Stimulated activated naive CD8-positive, alpha-beta T cell treated with anti-CD3 and anti-CD28 coated beads, Interleukin-15, Interleukin-2, amounts not matched to agents 100 U/mL and 50 U/mL, for 24 hours (primary cell): ENCODE measurements around the gene SEL1L2.

ENCODE experiments used
- ATAC-seq: fragments of 150-1000 bp; cut with Tn5 transposase; one replicate; pipeline ENCODE4 v1.10.0; 2021
- DNase-seq: peaks from one replicate; pipeline ENCODE4 v3.0.0; 2021

SEL1L2 gene

DNA sequence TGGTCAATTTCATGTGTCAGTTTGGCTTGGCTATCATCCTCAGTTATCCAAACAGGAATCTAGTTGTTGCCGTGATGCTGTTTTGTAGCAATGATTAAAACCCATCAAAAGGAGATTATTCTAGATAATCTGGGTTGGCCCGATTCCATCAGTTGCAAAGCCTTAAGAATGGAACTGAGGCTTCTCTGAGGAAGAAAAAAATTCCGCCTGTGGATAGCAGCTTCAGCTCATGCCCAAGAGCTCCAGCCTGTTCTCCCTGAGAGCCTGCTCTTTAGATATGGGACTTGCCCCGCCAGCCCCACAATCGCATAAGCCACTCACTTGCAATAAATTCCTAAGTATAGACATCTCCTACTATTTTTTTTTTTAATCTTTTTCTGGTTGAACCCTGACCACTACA, 61.5 kb downstream of the SEL1L2 start:
- DNase-seq (no peak), ATAC-seq (no peak)

- ATAC-seq (no peak), DNase-seq (no peak)
Observed at GRCh38 chr20:13927171-13927570, 63.2 kb downstream of the SEL1L2 start.

DNA sequence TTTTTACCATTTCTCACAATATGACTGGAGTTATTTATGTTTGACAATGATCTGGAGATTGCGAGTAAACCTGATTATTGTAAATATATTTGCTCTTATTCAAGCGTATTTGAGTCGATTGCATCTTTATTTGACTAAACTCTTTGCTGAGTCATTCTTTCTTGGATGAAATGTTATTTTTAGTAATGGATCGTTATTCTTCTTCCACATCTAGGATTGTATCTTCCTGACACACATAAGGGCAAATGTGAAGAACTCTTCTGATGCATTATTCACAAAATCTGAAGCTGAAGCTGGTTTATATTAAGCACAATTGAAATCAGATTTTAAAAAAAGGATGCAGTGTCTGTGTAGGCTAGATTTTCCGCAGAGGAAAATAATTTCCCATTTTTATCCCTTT, 68.2 kb downstream of the SEL1L2 start:
- no peak for DNase-seq
- no peak for ATAC-seq

GRCh38 chr20:13915284-13915683, 75.1 kb downstream of the SEL1L2 start:
- no peak for ATAC-seq
- no peak for DNase-seq

- DNase-seq (no peak), ATAC-seq (no peak)
Observed at GRCh38 chr20:13913572-13913971, 76.8 kb downstream of the SEL1L2 start.

DNA sequence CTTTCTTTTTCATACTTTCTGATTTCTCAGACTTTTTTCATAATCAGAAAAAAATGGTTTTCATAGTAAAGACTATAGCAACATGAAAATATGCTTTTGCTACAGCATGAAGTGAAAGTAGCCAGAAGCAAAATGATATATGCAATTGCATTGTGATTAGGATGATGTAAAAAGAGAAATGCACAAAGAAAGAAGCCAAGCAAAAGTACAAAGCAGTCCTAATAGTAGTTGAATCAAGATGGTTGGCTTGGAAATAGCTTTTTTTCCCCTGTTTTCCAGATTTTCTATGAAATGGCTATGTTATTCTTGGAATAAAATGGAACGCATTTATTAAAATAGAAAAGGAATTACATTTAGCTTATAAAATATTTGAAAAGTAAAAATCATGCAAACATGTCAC, 77.3 kb downstream of the SEL1L2 start:
- ATAC-seq, result no peak
- no peak for DNase-seq

- ATAC-seq (no peak), DNase-seq (no peak)
Observed at GRCh38 chr20:13910492-13910891, 79.9 kb downstream of the SEL1L2 start.

DNA sequence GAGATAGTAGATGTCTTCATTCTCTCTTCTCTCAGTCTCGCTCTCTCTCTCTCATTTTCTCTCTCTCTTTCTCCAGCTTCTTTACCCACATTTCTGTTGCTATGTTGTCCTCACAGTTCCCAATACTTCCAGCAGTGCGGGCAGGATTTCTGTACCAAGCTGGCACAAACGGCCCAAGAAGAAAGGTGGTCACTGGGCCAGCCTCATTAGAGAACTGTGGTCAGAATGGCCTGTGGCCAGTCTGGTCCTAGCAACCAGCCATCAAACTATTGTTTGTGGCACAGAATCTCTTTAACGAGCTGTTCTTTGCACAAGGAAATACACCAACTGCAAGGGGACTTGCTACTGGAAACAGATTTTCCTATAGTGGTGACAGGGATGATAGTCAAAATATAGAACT, 81.3 kb downstream of the SEL1L2 start:
- ATAC-seq (no peak), DNase-seq (no peak)

- no peak for ATAC-seq
Observed at GRCh38 chr20:13904766-13905165, 85.6 kb downstream of the SEL1L2 start.

DNA sequence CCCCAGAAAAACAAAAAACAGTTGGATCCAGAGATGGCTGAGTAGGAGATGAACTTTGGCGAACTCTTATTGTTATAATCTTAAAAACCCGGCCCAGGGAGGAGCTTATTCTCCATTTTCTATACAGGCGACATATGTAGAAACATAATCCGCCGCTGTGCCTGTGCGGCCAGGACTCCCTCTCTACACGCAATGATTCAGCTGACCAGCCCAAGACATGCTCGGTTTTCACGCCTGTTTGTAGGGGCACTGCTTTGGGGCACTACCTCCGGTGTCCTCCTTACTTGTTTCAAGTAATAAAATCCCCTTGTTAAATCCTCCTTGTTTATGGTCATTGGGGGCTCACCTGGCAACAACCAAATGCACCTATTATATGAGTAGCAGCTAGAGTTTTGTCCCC, 89.9 kb downstream of the SEL1L2 start:
- ATAC-seq, result no peak
- DNase-seq, result no peak

More at GRCh38 chr20:13904766-13905165, 85.6 kb downstream of the SEL1L2 start:
- DNase-seq, result no peak

- no peak for DNase-seq
- no peak for ATAC-seq
Observed at GRCh38 chr20:13898012-13898612, 92.3 kb downstream of the SEL1L2 start.

DNA sequence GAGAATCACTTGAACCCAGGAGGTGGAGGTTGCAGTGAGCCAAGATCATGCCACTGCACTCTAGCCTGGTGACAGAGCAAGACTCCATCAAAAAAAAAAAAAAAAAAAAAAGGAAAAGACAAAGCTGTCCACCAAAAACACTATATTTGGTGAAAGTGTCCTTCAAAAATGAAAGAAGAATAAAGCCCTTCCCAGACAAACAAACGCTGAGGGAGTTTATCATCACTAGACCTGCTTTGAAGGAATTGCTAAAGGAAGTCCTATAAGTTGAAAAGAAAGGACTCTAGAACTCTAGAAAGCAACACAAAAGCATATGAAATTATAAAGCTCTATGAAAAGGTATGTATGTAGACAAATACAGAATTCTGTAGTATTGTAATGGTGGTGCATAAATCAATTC, 98.8 kb downstream of the SEL1L2 start:
- DNase-seq (no peak), ATAC-seq (no peak)

DNA sequence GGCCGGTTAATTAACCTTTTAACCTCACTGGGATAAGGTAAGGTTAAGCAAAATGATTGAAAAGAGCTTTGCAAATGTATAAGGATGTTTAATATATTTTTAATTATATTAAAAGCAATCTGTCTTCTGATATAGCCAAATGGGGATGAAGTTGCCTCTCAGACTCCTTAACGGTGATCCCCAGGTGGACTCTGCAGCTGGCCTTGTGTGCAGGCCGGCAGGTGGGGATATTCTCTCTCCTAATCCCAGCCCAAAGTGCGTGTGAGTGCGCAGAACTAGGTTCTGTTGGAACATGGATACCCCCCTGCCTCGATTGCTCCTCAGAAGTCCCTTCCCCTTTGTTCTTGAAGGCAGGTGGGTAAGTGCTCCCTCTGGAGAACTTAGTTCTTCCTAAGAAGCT, 105.6 kb downstream of the SEL1L2 start:
- ATAC-seq, result no peak
- DNase-seq, result no peak

DNA sequence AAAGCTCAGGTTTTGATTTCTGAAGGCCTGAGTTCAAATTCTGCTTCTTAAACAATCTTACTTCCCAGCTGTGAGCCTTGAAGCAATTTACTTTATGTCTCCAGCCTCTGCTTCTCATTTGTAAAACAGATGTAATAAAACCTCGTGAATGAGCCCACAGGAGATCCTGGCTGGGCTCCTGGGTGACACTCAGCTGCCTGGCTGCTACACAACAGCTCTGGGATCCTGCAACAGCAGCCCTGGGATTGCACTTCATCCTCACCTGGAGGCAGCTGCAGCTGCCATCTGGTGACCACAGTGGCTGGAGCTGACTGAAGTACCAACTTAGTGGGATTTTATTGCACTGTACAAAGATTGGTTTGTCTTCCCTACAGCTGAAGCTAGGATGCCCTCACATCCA, 107.0 kb downstream of the SEL1L2 start:
- ATAC-seq, result no peak

DNA sequence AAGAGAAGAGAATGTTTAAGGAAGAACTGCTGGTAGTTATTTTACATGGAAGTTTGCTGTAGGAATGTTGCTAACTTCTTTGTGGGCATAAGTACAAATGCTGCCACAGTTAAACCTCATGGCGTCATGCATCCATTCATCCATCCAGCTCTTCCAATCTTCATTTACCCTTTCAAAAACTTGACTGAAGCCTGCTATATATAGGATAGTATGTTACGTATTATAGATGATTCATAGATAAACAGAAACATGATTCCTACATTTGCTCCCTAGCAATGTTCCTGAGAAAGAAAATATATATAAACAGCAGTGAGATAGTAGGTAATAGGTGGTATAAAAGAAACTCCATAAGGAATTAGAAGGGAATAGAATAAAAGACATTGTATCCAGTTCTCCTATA, 111.8 kb downstream of the SEL1L2 start:
- ATAC-seq (no peak), DNase-seq (no peak)

More for the DNA sequence above, 107.0 kb downstream of the SEL1L2 start:
- DNase-seq, result no peak

DNA sequence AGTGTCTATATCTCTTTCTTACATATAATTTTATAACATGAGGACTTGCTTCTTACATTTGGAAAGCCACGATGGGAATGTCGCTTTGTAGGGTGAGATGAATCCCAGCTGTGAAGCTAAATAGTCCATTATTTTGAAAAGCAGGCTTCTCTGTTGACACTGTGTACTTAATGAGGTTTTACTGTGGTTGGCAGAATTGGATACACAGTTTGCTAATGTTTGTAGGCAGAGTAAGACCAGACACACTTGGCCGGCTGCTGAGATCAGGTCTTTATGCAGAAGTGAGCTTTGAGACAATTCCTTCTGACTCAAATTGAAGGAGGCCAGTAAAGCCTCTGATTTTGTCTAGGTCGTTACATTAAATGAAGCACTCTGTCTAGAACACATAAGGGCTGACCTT, 112.6 kb downstream of the SEL1L2 start:
- ATAC-seq (no peak), DNase-seq (no peak)

DNA sequence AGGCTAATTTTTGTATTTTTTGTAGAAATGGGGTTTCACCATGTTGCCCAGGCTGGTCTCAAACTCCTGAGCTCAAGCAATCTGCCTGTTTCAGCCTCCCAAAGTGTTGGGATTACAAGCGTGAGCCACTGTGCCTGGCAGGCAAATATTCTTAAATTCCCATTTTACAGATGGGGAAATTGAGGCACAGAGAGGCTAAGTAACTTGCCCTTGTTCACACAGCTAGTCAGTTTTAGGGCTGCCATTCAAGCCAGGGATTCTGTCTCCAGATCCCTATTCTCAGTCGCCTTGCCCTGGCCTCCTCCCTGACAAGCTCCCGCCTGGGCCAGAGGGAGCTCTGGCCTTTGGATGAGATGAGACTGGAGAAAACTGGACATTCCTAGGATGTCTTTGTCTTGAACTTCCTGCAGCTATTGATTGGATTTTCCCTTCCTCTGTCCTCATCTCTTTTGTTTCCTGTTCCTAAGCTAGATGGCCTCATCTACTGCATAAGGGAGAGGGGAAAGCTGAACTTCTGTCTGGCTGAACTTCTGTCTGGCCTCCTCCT, 115.1 kb downstream of the SEL1L2 start:
- ATAC-seq, result no peak
- DNase-seq, result no peak

DNA sequence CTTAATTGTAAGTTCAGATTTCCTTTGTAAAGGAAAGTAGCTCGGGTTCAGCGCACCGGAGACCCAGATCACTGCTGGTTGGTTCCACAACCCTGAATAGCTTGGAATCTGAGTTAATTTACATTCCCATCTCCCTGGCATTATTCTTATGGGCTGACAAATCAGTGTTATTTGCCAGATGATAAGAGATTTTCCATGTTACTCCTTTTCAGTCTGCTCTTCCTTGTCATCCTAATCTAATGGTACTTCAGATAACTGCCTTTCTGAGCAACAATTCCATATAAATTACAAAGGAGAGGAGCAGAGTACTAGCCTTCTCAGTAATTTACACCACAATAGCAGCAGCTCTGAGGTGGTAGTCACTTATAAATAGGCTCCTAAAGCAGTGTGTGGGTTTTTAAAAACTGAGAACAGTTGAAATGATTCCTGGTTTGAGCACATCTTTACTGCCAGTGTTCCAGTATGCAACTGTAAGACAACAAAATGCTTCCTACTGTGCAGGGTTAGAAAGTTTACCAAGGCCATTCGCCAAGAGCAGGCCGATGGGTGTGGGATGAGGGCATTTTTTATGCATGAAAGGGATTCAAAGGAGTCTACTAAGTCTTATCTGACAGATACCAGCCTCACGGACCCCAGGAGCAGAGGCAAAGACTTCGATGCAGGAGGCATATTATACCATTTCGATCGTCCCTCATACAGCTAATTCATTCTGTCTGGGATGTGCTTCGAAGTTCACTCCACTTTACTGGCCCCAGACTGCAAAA, 115.8 kb downstream of the SEL1L2 start:
- ATAC-seq (no peak), DNase-seq (no peak)

DNA sequence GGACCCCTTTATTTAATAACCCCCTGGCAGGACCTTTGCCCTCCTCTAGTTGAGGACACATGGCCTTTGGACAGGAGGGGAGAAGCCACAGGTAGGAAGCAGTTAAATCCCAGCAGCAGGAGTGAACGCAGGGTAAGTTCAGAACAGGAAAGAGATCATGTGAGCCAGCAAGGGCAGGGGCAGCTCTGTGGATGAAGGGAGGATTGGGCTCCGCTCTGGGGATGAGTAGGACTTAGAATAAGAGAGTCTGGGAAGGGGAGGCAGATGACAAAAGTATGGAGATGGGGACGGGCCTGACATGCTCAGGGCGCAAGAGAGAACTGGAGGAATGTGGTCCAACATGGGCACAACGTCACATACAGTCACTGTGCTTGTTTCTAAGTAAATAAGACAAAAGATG, 116.6 kb downstream of the SEL1L2 start:
- ATAC-seq, result no peak
- no peak for DNase-seq

DNA sequence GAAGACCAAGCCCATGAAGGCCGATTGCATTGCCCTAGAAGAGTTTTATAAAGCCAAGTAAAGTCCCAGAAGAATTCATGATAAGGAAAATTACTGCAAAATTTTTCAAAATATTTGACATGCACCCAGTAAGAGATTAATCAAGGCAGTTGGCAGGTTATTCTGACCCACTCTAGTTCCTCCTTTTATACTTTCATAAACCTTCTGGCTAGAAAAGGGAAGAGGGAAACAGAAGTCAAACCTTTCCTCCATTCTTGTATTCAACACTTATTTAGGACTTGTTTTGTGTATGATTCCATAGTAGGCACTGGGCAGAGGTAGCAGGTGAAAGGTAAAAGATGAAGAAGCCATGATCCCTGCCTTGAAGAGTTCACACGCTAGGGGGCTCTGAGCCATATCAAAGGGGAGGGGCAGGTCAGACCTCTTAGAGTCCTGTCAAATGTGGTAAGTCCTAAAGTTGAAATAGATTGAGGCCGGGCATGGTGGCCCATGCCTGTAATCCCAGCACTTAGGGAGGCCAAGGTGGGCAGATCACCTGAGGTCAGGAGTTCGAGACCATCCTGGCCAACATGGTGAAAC, 120.2 kb downstream of the SEL1L2 start:
- ATAC-seq, result no peak
- DNase-seq, result no peak

- DNase-seq (no peak), ATAC-seq (no peak)
Observed at GRCh38 chr20:13868331-13868730, 122.1 kb downstream of the SEL1L2 start.

DNA sequence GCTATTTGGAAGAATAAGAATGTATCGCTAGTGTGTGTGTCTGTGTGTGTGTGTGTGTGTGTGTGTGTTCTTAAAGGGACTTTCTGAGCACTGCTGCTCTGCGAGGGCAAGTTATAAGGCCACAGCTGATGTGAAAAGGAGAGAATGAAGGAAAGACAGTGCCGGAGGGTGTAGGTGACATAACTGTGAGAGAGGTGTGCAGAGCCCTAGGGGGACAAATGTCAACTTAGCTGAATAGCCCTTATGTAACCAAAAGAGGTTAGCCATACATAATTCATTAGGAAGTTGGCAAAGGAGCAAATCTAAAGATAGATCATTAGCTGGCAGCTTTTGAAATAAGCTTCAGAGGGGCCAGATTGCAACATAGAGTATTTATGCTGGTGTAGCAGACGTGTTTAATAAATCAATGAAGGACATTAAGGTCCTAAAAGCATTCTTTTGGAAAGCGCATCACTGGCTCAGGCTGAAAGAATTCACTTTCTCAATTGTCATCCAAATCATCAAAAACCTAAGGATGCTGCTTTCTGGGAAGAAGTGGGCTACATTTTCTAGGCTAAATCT, 124.5 kb downstream of the SEL1L2 start:
- ATAC-seq (no peak), DNase-seq (no peak)

DNA sequence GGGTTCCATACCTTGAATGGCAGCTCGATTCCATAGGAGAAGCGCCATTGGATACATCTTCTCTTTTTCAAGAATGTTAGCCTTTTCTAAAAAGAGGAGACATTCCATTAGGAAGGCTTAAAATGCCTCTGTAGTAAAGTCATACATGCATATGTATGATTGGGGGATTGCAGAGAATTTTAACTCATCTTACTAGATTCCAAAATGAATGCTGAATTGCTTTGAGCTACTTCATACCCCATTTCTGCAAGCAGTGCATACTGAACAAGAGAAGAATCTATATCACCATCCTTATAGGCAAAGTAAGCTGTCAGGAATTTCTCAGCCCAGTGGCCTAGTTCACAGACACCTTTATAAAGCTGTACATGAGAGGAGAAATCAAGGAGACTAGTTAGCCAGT, 125.3 kb downstream of the SEL1L2 start:
- ATAC-seq (no peak), DNase-seq (no peak)
